ENCODE measurements around the gene IQGAP3. TPM values are rescaled to one million over a fixed set of nuclear protein-coding genes. Genes with fewer than 3 reads are reported as not detected.

The IQGAP3 gene
- polyA plus RNA-seq, 2 of the 4 experiments (the other 2 are of a cell fraction): 15.6 to 17.0 TPM

- CTCF ChIA-PET: interaction anchor here (0.6 to 1.5 kb wide), 4 partner anchors 68 to 173 kb away, joined by 3 to 4 read pairs (median 4); no protein-coding TSS in a partner anchor
- no peak overlapping the region for H3K27ac ChIP-seq
- no peak for TF ChIP-seq CBX8 (IDR thresholded peaks at IDR 0.05)
- no peak for TF ChIP-seq NPAS2 (CRISPR knock-in tag; IDR thresholded peaks at IDR 0.05; ENCODE audit: borderline replicate concordance)
- no peak for TF ChIP-seq FOSB (CRISPR knock-in tag; IDR thresholded peaks at IDR 0.05)
- TF ChIP-seq CEBPB (IDR thresholded peaks at IDR 0.05): no peak
- no peak for TF ChIP-seq KDM1A (IDR thresholded peaks at IDR 0.05; ENCODE audit: low read depth)
- TF ChIP-seq CHD4 (IDR thresholded peaks at IDR 0.05; ENCODE audit: borderline replicate concordance): no peak
- no peak for TF ChIP-seq TFCP2L1 (CRISPR knock-in tag; IDR thresholded peaks at IDR 0.05)
- TF ChIP-seq BCL3 (IDR thresholded peaks at IDR 0.05): no peak
- TF ChIP-seq, protein P1, sequence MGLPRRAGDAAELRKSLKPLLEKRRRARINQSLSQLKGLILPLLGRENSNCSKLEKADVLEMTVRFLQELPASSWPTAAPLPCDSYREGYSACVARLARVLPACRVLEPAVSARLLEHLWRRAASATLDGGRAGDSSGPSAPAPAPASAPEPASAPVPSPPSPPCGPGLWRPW (IDR thresholded peaks at IDR 0.05): no peak
- TF ChIP-seq HOXB13 (CRISPR knock-in tag; IDR thresholded peaks at IDR 0.05; ENCODE audit: low read depth): no peak
- no peak for TF ChIP-seq MYC (IDR thresholded peaks at IDR 0.05; ENCODE audit: borderline replicate concordance, low read length)
- TF ChIP-seq HEYL (CRISPR knock-in tag; IDR thresholded peaks at IDR 0.05): no peak
- TF ChIP-seq, protein P2, sequence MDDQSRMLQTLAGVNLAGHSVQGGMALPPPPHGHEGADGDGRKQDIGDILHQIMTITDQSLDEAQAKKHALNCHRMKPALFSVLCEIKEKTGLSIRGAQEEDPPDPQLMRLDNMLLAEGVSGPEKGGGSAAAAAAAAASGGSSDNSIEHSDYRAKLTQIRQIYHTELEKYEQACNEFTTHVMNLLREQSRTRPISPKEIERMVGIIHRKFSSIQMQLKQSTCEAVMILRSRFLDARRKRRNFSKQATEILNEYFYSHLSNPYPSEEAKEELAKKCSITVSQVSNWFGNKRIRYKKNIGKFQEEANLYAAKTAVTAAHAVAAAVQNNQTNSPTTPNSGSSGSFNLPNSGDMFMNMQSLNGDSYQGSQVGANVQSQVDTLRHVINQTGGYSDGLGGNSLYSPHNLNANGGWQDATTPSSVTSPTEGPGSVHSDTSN (IDR thresholded peaks at IDR 0.05): no peak
- TF ChIP-seq FOSL2 (IDR thresholded peaks at IDR 0.05): no peak
- TF ChIP-seq FOSL2 (CRISPR knock-in tag; IDR thresholded peaks at IDR 0.05): no peak
- no peak for TF ChIP-seq NFE2L2 (conservative IDR thresholded peaks at IDR 0.05; ENCODE audit: low read length)
- FAIRE-seq: no peak
- ATAC-seq: no peak
- H3K4me1 ChIP-seq: no peaks in the 10 kb centered on the region
- no peaks in the 10 kb centered on the region for H3K9me3 ChIP-seq
- no peak for DNase-seq (ENCODE audit: low read depth in 1 of 2, low spot score in 1 of 2)
- 81% methylated on average over 7 of the region's 8 CpGs for WGBS (ENCODE audit: missing lambda C conversion rate)
- no peak overlapping the region for H3K4me3 ChIP-seq
- POLR2A ChIA-PET: no interaction called here
- no peak overlapping the region for H3K4me2 ChIP-seq
Measured at GRCh38 chr1:156559086-156559796, 13.1 kb downstream of the IQGAP3 start.

- H3K4me3 ChIP-seq: no peak overlapping the region
- no peak overlapping the region for H3K4me2 ChIP-seq
- no peaks in the 10 kb centered on the region for H3K9me3 ChIP-seq
- no peak for ATAC-seq
- ChIA-PET CTCF (interaction anchor here (1.2 to 1.4 kb wide), 2 partner anchors 46 to 110 kb away, joined by 3 to 4 read pairs; no protein-coding TSS in a partner anchor), POLR2A (no interaction called here)
- H3K27ac ChIP-seq: no peak overlapping the region
- FAIRE-seq: no peak
- peaks cover 18% of the 10 kb centered on the region for H3K4me1 ChIP-seq
- DNase-seq (ENCODE audit: low read depth in 1 of 2, low spot score in 1 of 2): no peak
- no peak for TF ChIP-seq HEYL (CRISPR knock-in tag; IDR thresholded peaks at IDR 0.05)
- TF ChIP-seq NPAS2 (CRISPR knock-in tag; IDR thresholded peaks at IDR 0.05; ENCODE audit: borderline replicate concordance): no peak
- TF ChIP-seq RARB (CRISPR knock-in tag; IDR thresholded peaks at IDR 0.05): no peak
- no peak for TF ChIP-seq TP53 (CRISPR knock-in tag; IDR thresholded peaks at IDR 0.05)
- no peak for TF ChIP-seq RFX5 (IDR thresholded peaks at IDR 0.05)
- TF ChIP-seq JUN (IDR thresholded peaks at IDR 0.05): no peak
- TF ChIP-seq MAFK (IDR thresholded peaks at IDR 0.05; ENCODE audit: partially characterized antibody): no peak
- no peak for TF ChIP-seq RCOR1 (IDR thresholded peaks at IDR 0.05; ENCODE audit: low read depth, low read length)
- no peak for TF ChIP-seq CBX2 (IDR thresholded peaks at IDR 0.05; ENCODE audit: borderline replicate concordance, low read depth)
- TF ChIP-seq, protein P2 (IDR thresholded peaks at IDR 0.05): no peak
- no peak for TF ChIP-seq HOXA7 (CRISPR knock-in tag; IDR thresholded peaks at IDR 0.05)
- TF ChIP-seq, protein P1 (IDR thresholded peaks at IDR 0.05): no peak
- TF ChIP-seq ELK1 (IDR thresholded peaks at IDR 0.05; ENCODE audit: low read depth, low read length): no peak
- 73% methylated on average over 9 of the region's 9 CpGs for WGBS (ENCODE audit: missing lambda C conversion rate)
Measured at GRCh38 chr1:156556354-156556753, 16.0 kb downstream of the IQGAP3 start.
